Neural progenitor cell (in vitro differentiated cells): ENCODE data around the gene XG.

Experiments
- EZH2 ChIP-seq: fragments of 200-600 bp; sonication (generic); IDR thresholded peaks from 2 replicates; pipeline ENCODE4 v1.6.1; 2017; ENCODE audit warnings: antibody characterized with exemption, mild to moderate bottlenecking, moderate library complexity
- EZH2phosphoT487 ChIP-seq: fragments of 200-600 bp; sonication (generic); IDR thresholded peaks from 2 replicates; pipeline ENCODE4 v1.6.1; 2017; ENCODE audit warnings: antibody characterized with exemption
- TF ChIP-seq, protein P1 (sequence below): fragments of 200-600 bp; sonication (generic); IDR thresholded peaks from 2 replicates; pipeline ENCODE4 v1.5.1; 2017; ENCODE audit warnings: antibody characterized with exemption, mild to moderate bottlenecking

DNA sequence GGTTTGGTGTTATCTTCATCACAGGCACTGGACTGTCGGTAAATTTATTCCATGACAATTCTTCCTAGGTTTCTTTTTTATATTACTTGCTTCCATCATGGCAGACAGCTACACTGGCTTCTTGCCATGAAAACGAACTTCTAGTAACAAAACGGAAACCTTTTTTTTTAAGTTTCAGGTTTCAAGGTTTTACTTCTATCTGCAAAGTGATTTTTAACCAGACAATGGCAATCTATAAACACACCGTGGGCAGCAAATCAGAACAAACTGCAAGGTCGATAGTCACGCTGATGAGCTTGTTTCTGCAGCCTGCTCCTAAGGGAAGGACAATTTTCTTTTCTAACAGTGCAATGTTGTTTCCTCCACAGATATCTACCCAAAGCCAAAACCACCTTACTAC is 29.9 kb downstream of the XG start:
- TF ChIP-seq, protein P1, sequence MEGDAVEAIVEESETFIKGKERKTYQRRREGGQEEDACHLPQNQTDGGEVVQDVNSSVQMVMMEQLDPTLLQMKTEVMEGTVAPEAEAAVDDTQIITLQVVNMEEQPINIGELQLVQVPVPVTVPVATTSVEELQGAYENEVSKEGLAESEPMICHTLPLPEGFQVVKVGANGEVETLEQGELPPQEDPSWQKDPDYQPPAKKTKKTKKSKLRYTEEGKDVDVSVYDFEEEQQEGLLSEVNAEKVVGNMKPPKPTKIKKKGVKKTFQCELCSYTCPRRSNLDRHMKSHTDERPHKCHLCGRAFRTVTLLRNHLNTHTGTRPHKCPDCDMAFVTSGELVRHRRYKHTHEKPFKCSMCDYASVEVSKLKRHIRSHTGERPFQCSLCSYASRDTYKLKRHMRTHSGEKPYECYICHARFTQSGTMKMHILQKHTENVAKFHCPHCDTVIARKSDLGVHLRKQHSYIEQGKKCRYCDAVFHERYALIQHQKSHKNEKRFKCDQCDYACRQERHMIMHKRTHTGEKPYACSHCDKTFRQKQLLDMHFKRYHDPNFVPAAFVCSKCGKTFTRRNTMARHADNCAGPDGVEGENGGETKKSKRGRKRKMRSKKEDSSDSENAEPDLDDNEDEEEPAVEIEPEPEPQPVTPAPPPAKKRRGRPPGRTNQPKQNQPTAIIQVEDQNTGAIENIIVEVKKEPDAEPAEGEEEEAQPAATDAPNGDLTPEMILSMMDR: no peak
- TF ChIP-seq EZH2: no peak
- TF ChIP-seq EZH2phosphoT487: no peak
